Measurements from ENCODE around the gene FOSL2.

Gene FOSL2

GRCh38 chr2:28413152-28413898, 20.7 kb downstream of the FOSL2 start:
- in situ Hi-C loops (cut with HindIII; ENCODE audit: low pct_ligation_motif_present, low sequenced_read_pairs), result loop anchor here (25.0 kb wide), 1 partner anchor 651 kb away; the partner anchor contains the start of gene MRPL33

GRCh38 chr2:28413899-28414295, 21.2 kb downstream of the FOSL2 start:
- H3K27me3 ChIP-seq (replicated peaks), result no peaks in the 10 kb centered on the region
- H3K36me3 ChIP-seq (replicated peaks), result peaks cover 67% of the 10 kb centered on the region
- H3K27ac ChIP-seq, result no peak overlapping the region
- in situ Hi-C loops (cut with HindIII; ENCODE audit: low pct_ligation_motif_present, low sequenced_read_pairs), result loop anchor here (25.0 kb wide), 1 partner anchor 652 kb away; the partner anchor contains the start of gene MRPL33
- TF ChIP-seq CTCF (IDR thresholded peaks at IDR 0.05; ENCODE audit: low read depth, low read length, missing control alignments), result no peak
- no peak overlapping the region for H3K4me3 ChIP-seq (ENCODE audit: low read depth, low read length)
- DNase-seq, result no peak

More at GRCh38 chr2:28413152-28413898, 20.7 kb downstream of the FOSL2 start:
- TF ChIP-seq CTCF (IDR thresholded peaks at IDR 0.05; ENCODE audit: low read depth, low read length, missing control alignments), result peak; percentile 45
- Histone ChIP-seq H3K4me3 (ENCODE audit: low read depth, low read length) (no peak overlapping the region), H3K27me3 (replicated peaks) (no peaks in the 10 kb centered on the region), H3K36me3 (replicated peaks) (peaks cover 73% of the 10 kb centered on the region), H3K27ac (no peak overlapping the region)
- no peak for DNase-seq

- Histone ChIP-seq H3K27ac (no peak overlapping the region), H3K36me3 (replicated peaks) (peaks cover 62% of the 10 kb centered on the region), H3K4me3 (ENCODE audit: low read depth, low read length) (no peak overlapping the region), H3K27me3 (replicated peaks) (no peaks in the 10 kb centered on the region)
- DNase-seq, result no peak
- no peak for TF ChIP-seq CTCF (IDR thresholded peaks at IDR 0.05; ENCODE audit: low read depth, low read length, missing control alignments)
- in situ Hi-C loops (cut with HindIII; ENCODE audit: low pct_ligation_motif_present, low sequenced_read_pairs), result loop anchor here (25.0 kb wide), 1 partner anchor 652 kb away; the partner anchor contains the start of gene MRPL33
These were observed 21.9 kb downstream of the FOSL2 start for GRCh38 chr2:28414583-28414982.

GRCh38 chr2:28415010-28415409, 22.4 kb downstream of the FOSL2 start:
- DNase-seq, result no peak
- no peak overlapping the region for H3K4me3 ChIP-seq (ENCODE audit: low read depth, low read length)
- H3K36me3 ChIP-seq (replicated peaks), result peaks cover 58% of the 10 kb centered on the region
- no peak for TF ChIP-seq CTCF (IDR thresholded peaks at IDR 0.05; ENCODE audit: low read depth, low read length, missing control alignments)
- no peak overlapping the region for H3K27ac ChIP-seq
- H3K27me3 ChIP-seq (replicated peaks), result no peaks in the 10 kb centered on the region
- in situ Hi-C loops (cut with HindIII; ENCODE audit: low pct_ligation_motif_present, low sequenced_read_pairs), result loop anchor here (25.0 kb wide), 1 partner anchor 653 kb away; the partner anchor contains the start of gene MRPL33

GRCh38 chr2:28415715-28416114, 23.1 kb downstream of the FOSL2 start:
- no peak overlapping the region for H3K4me3 ChIP-seq (ENCODE audit: low read depth, low read length)
- no peak for TF ChIP-seq CTCF (IDR thresholded peaks at IDR 0.05; ENCODE audit: low read depth, low read length, missing control alignments)
- no peaks in the 10 kb centered on the region for H3K27me3 ChIP-seq (replicated peaks)
- in situ Hi-C loops (cut with HindIII; ENCODE audit: low pct_ligation_motif_present, low sequenced_read_pairs), result loop anchor here (25.0 kb wide), 1 partner anchor 653 kb away; the partner anchor contains the start of gene MRPL33
- peaks cover 53% of the 10 kb centered on the region for H3K36me3 ChIP-seq (replicated peaks)
- no peak for DNase-seq
- H3K27ac ChIP-seq, result no peak overlapping the region

Measured in brain microvascular endothelial cell (primary cell).